HepG2 (cell line): Measurements from ENCODE around the gene CTNNBL1. TPM values are rescaled to one million over a fixed set of nuclear protein-coding genes. Genes with fewer than 3 reads are reported as not detected.

Experiments used
- ATAC-seq: fragments of 200-7000 bp; cut with Tn5 transposase; 3 replicates; pipeline ENCODE4 v1.9.1; 2020; ENCODE audit warnings: mild to moderate bottlenecking, moderate library complexity
- BruUV-seq: library from RNA; stranded (reverse); fragments of 400-500 nt; replicated peaks from 2 replicates; lab custom pipeline; 2021; lab: Mats Ljungman, UMichigan
- CTCF ChIA-PET: fragments of 300-600 bp; formaldehyde crosslinking; extraction: SDS; loops from one replicate; lab custom pipeline; 2021; ENCODE audit warnings: low total read pairs, inconsistent platforms, low intra/inter-chr PET ratio; lab: Yijun Ruan, JAX
- POLR2A ChIA-PET: fragments of 350-600 bp; sonication (Branson Sonifier 250); formaldehyde crosslinking; loops from one replicate; lab custom pipeline; 2020; ENCODE audit warnings: antibody characterized with exemption, inconsistent platforms; lab: Yijun Ruan, JAX
- DNase-seq: peaks from one replicate; pipeline ENCODE4 v3.0.0-alpha.2; 2015; ENCODE audit warnings: low spot score
- FAIRE-seq: peaks from 3 replicates; lab custom pipeline; 2011; peaks lifted over from hg19 to GRCh38; lab: Jason Lieb, UNC
- H2AFZ ChIP-seq: one replicate; pipeline ENCODE4 v1.6.1; 2011; ENCODE audit warnings: low read length, inconsistent platforms
- H3K27ac ChIP-seq: fragments of 300-600 bp; 3 replicates; pipeline ENCODE4 v1.8.0; 2011; ENCODE audit warnings: mixed run types, mild to moderate bottlenecking, mixed read lengths, low read length, inconsistent platforms; ENCODE audit not compliant: insufficient read depth; ENCODE audit errors: extremely low read length
- H3K27me3 ChIP-seq, 2 experiments: fragments of 200-600 bp in 1 of 2; 2 replicates in 1 of 2; 3 replicates in 1 of 2; pipeline versions ENCODE4 v1.6.0 to v1.8.0; 2011; ENCODE audit warnings: low read length in 2 of 2, mild to moderate bottlenecking in 2 of 2, moderate library complexity in 2 of 2, inconsistent platforms in 1 of 2; ENCODE audit not compliant: insufficient read depth in 2 of 2, control insufficient read depth in 1 of 2
- H3K36me3 ChIP-seq, 2 experiments: fragments of 200-600 bp in 1 of 2; replicated peaks in 1 of 2; 2 replicates in 1 of 2; 3 replicates in 1 of 2; pipeline versions ENCODE4 v1.5.1 to v1.8.0; 2011; ENCODE audit warnings: low read length in 2 of 2, inconsistent platforms in 1 of 2; ENCODE audit not compliant: insufficient read depth in 2 of 2, control insufficient read depth in 1 of 2
- H3K4me1 ChIP-seq: 2 replicates; pipeline ENCODE4 v1.5.1; 2012; ENCODE audit warnings: low read length, inconsistent platforms; ENCODE audit not compliant: insufficient read depth
- H3K4me2 ChIP-seq: 2 replicates; pipeline ENCODE4 v1.6.0; 2011; ENCODE audit warnings: low read depth, low read length, inconsistent platforms
- H3K4me3 ChIP-seq, 3 experiments: fragments of 200-600 bp in 1 of 3; sonication (generic), shearing (Covaris generic) in 1 of 3; replicated peaks in 1 of 3; 2 replicates each; pipeline ENCODE4 v1.5.1; 2011 to 2016; ENCODE audit warnings: low read length in 3 of 3, inconsistent platforms in 2 of 3, low read depth in 2 of 3, mild to moderate bottlenecking in 2 of 3, control low read depth in 1 of 3, mixed read lengths in 1 of 3; ENCODE audit not compliant: insufficient read depth in 1 of 3
- H3K79me2 ChIP-seq: one replicate; pipeline ENCODE4 v1.6.1; 2011; ENCODE audit warnings: low read length, inconsistent platforms; ENCODE audit not compliant: insufficient read depth
- H3K9ac ChIP-seq: 2 replicates; pipeline ENCODE4 v1.6.0; 2011; ENCODE audit warnings: mild to moderate bottlenecking, low read depth, low read length, inconsistent platforms; ENCODE audit not compliant: insufficient read depth
- H3K9me3 ChIP-seq: 2 replicates; pipeline ENCODE4 v1.5.1; 2012; ENCODE audit warnings: mild to moderate bottlenecking, low read length
- H4K20me1 ChIP-seq: 2 replicates; pipeline ENCODE4 v1.6.0; 2011; ENCODE audit warnings: inconsistent platforms, mild to moderate bottlenecking, low read length, moderate library complexity; ENCODE audit not compliant: insufficient read depth
- ARID5B ChIP-seq: IDR thresholded peaks from 2 replicates; pipeline ENCODE4 v1.4.0; 2020; ENCODE audit warnings: mild to moderate bottlenecking, missing genetic modification reagents
- SALL1 ChIP-seq: sonication (generic); formaldehyde crosslinking; IDR thresholded peaks from 2 replicates; pipeline ENCODE4 v1.8.0; 2022; ENCODE audit warnings: mild to moderate bottlenecking, missing genetic modification reagents
- ZNF574 ChIP-seq: sonication (generic); formaldehyde crosslinking; IDR thresholded peaks from 2 replicates; pipeline ENCODE4 v1.4.0; 2020; ENCODE audit warnings: missing genetic modification reagents
- ZNF589 ChIP-seq: sonication (generic); formaldehyde crosslinking; conservative IDR thresholded peaks from 2 replicates; pipeline ENCODE4 v1.8.0; 2022; ENCODE audit warnings: mild to moderate bottlenecking, moderate library complexity, missing genetic modification reagents
- ZNF710 ChIP-seq: sonication (generic); formaldehyde crosslinking; IDR thresholded peaks from 2 replicates; pipeline ENCODE4 v1.5.0; 2020; ENCODE audit warnings: mild to moderate bottlenecking, missing genetic modification reagents, borderline replicate concordance
- ZNF891 ChIP-seq: sonication (generic); formaldehyde crosslinking; IDR thresholded peaks from 2 replicates; pipeline ENCODE4 v1.5.0; 2020; ENCODE audit warnings: mild to moderate bottlenecking, missing genetic modification reagents
- ZXDC ChIP-seq: sonication (generic); formaldehyde crosslinking; IDR thresholded peaks from 2 replicates; pipeline ENCODE4 v1.5.0; 2020; ENCODE audit warnings: mild to moderate bottlenecking, missing genetic modification reagents
- WGBS: methylation state at CpG from one replicate; pipeline ENCODE4 v1.1.6; 2017; ENCODE audit warnings: low lambda C conversion rate; 5-methylcytosine and 5-hydroxymethylcytosine counted together
- in situ Hi-C: cut with HindIII; loops from 2 replicates; pipeline ENCODE4 v1.10.0; 2017; ENCODE audit warnings: low pct_unique_long_range_greater_than_20kb; ENCODE audit not compliant: extremely low pct_ligation_motif_present
- intact Hi-C: fragments of 100-400 bp; cut with micrococcal nuclease; formaldehyde crosslinking; loops from one replicate; pipeline ENCODE4 v1.10.0; 2022; ENCODE audit not compliant: unreplicated experiment
- polyA plus RNA-seq, 8 experiments: library from polyadenylated mRNA; depleted of rRNA in 3 of 8; stranded (reverse) in 7 of 8; unstranded in 1 of 8; fragments of >200 nt; fragmentation: Illumina TruSeq in 4 of 8; extraction: Trizol in 4 of 8; gene quantifications; 2 replicates each; pipeline versions ENCODE4 v1.2.1 to v1.2.3, GENCODE V29; 2011 to 2016; ENCODE audit warnings: low read depth in 4 of 8, missing spikeins in 1 of 8, mixed read lengths in 1 of 8; ENCODE audit not compliant: insufficient read depth in 1 of 8
- total RNA-seq, 5 experiments: library from RNA; depleted of rRNA; stranded (reverse); fragments of >200 nt; fragmentation: Illumina TruSeq; extraction: Trizol; gene quantifications; 2 replicates each; pipeline ENCODE4 v1.2.3, GENCODE V29; 2016; ENCODE audit warnings: low read depth in 1 of 5

Gene CTNNBL1
- total and polyA plus RNA-seq, 2 of the 13 experiments (the other 11 are each of a cell fraction or from before 2014, with no cell fraction given): 49.3 to 94.6 TPM

GRCh38 chr20:37885593-37886503 lies 192.0 kb downstream of the CTNNBL1 start:
- in situ Hi-C loops (no loop called here), intact Hi-C loops (no loop called here)
- peak overlapping the region; percentile 76 for H3K4me2 ChIP-seq
- H3K4me3 ChIP-seq: peak overlapping the region; percentile 5 to 59 (median 27); a peak in 3 of 6 replicates
- WGBS: 11% methylated on average over 29 of the region's 32 CpGs
- FAIRE-seq: peak; percentile 85
- H3K27ac ChIP-seq: no peak overlapping the region
- no peaks in the 10 kb centered on the region for H3K79me2 ChIP-seq
- BruUV-seq: no TSS peak
- CTCF ChIA-PET: no interaction called here
- POLR2A ChIA-PET: no interaction called here
- peak; percentile 69 for DNase-seq
- peaks cover 57% of the 10 kb centered on the region for H3K4me1 ChIP-seq
- H3K9ac ChIP-seq: peak overlapping the region; percentile 28; the same call in 1 of the 2 replicates
- H3K27me3 ChIP-seq: peaks cover 12 to 30% of the 10 kb centered on the region in 2 experiments; a peak in 4 of 5 replicates
- no peaks in the 10 kb centered on the region for H3K9me3 ChIP-seq
- H4K20me1 ChIP-seq: no peaks in the 10 kb centered on the region
- H2AFZ ChIP-seq: no peak overlapping the region
- peak; percentile 1; the same call in 1 of the 3 replicates for ATAC-seq
- no peaks in the 10 kb centered on the region for H3K36me3 ChIP-seq
- TF ChIP-seq ZNF891 (CRISPR knock-in tag): 0 out of 2 replicates have a peak, but pooled peaks have one; percentile 14
- TF ChIP-seq ARID5B (CRISPR knock-in tag): peak; percentile 64; the same call in 1 of the 2 replicates
- TF ChIP-seq ZNF589 (CRISPR knock-in tag): 0 out of 2 replicates have a peak, but pooled peaks have one; percentile 29
- peak; percentile 27; the same call in 1 of the 2 replicates for TF ChIP-seq SALL1
- TF ChIP-seq ZNF710 (CRISPR knock-in tag): 0 out of 2 replicates have a peak, but pooled peaks have one; percentile 14
- no peak for TF ChIP-seq ZNF574 (CRISPR knock-in tag)
- 0 out of 2 replicates have a peak, but pooled peaks have one; percentile 50 for TF ChIP-seq ZXDC
